Aorta (tissue), 5 donors: Measurements from ENCODE around the gene NCKAP5. TPM values are rescaled to one million over a fixed set of nuclear protein-coding genes. Genes with fewer than 3 reads are reported as not detected.

ENCODE experiments used
- ATAC-seq: fragments of 200-7000 bp; cut with Tn5 transposase; one replicate; pipeline ENCODE4 v1.9.1; 2022; ENCODE audit warnings: moderate library complexity; ENCODE audit not compliant: low FRiP score
- DNase-seq, 2 donors: peaks; one replicate each; pipeline ENCODE4 v3.0.0-alpha.2; 2020
- H3K27ac ChIP-seq, 2 donors: one replicate each; pipeline ENCODE4 v1.5.1; 2013; ENCODE audit warnings: low read length in 2 of 2, mild to moderate bottlenecking in 2 of 2, moderate library complexity in 2 of 2, control low read depth in 1 of 2, inconsistent platforms in 1 of 2, low read depth in 1 of 2
- H3K27me3 ChIP-seq, 2 donors: one replicate each; pipeline ENCODE4 v1.6.1; 2013; ENCODE audit warnings: control low read depth in 1 of 2, low read length in 1 of 2, mild to moderate bottlenecking in 1 of 2, moderate library complexity in 1 of 2; ENCODE audit not compliant: insufficient read depth in 2 of 2, control insufficient read depth in 1 of 2
- H3K36me3 ChIP-seq, 2 donors: one replicate each; pipeline ENCODE4 v1.6.1; 2013; ENCODE audit warnings: control low read depth in 1 of 2, low read length in 1 of 2, mild to moderate bottlenecking in 1 of 2; ENCODE audit not compliant: insufficient read depth in 2 of 2, control insufficient read depth in 1 of 2
- H3K4me1 ChIP-seq, 2 donors: one replicate each; pipeline ENCODE4 v1.6.1; 2013; ENCODE audit warnings: low read length in 2 of 2, control low read depth in 1 of 2, mild to moderate bottlenecking in 1 of 2, moderate library complexity in 1 of 2; ENCODE audit not compliant: insufficient read depth in 2 of 2, control insufficient read depth in 1 of 2
- H3K4me3 ChIP-seq, 2 donors: one replicate each; pipeline ENCODE4 v1.5.1; 2013; ENCODE audit warnings: low read length in 2 of 2, control low read depth in 1 of 2, mild to moderate bottlenecking in 1 of 2
- H3K9me3 ChIP-seq: one replicate; pipeline ENCODE4 v1.6.1; 2013; ENCODE audit warnings: mild to moderate bottlenecking, low read length; ENCODE audit not compliant: control insufficient read depth
- WGBS, 2 donors: extraction: QIAGEN DNeasy Blood & Tissue Kit; methylation state at CpG; one replicate each; pipeline ENCODE4 v1.1.7; 2013; 5-methylcytosine and 5-hydroxymethylcytosine counted together
- intact Hi-C, 2 donors: fragments of 100-400 bp; cut with DNase I; formaldehyde crosslinking; loops; one replicate each; pipeline versions ENCODE4 v1.14.2 to v1.15.0; 2022
- polyA plus RNA-seq, 2 donors: library from polyadenylated mRNA; stranded (reverse); fragments of 200-250 nt; gene quantifications; one replicate each; pipeline ENCODE4 v1.2.3, GENCODE V29; 2013
- total RNA-seq, 2 donors: library from RNA; stranded (reverse); fragmentation: NEBNext Ultra II Directional; extraction: Animal tissue kit (Norgen Biotek cat#: 25700); gene quantifications; one replicate each; pipeline ENCODE4 v1.2.1, GENCODE V29; 2021
- donor health status: healthy with polysubstance abuse.
- donor health status: Bipolar disorder and iron deficiency.
- donor health status: DM: no; HTN: no; CAD: no.
- donor health status: DM: no; HTN: no; CAD: no.
- donor health status: DM: yes; HTN: yes; CAD: no.

NCKAP5 gene
- total and polyA plus RNA-seq, 4 donors, result 0.75 to 7.5 (median 2.4) TPM; not detected in 1

GRCh38 chr2:133409581-133410285 is 158.5 kb downstream of the NCKAP5 start:
- no peak for ATAC-seq
- no peaks in the 10 kb centered on the region for H3K36me3 ChIP-seq
- intact Hi-C loops, result no loop called here
- no peaks in the 10 kb centered on the region for H3K9me3 ChIP-seq
- H3K4me3 ChIP-seq, result no peak overlapping the region
- WGBS, 2 donors, result 70 to 77% methylated on average over 5 of the region's 5 CpGs
- no peaks in the 10 kb centered on the region for H3K4me1 ChIP-seq
- DNase-seq, result no peak
- no peak overlapping the region for H3K27ac ChIP-seq
- no peaks in the 10 kb centered on the region for H3K27me3 ChIP-seq

- intact Hi-C loops, result no loop called here
- Histone ChIP-seq H3K4me1 (no peaks in the 10 kb centered on the region), H3K4me3 (no peak overlapping the region), H3K27me3 (no peaks in the 10 kb centered on the region), H3K36me3 (no peaks in the 10 kb centered on the region), H3K27ac (no peak overlapping the region), H3K9me3 (no peaks in the 10 kb centered on the region)
- DNase-seq (no peak), ATAC-seq (no peak)
- 37 to 55% methylated on average over 1 of the region's 1 CpG for WGBS, 2 donors
Measured at GRCh38 chr2:133408671-133409070, 159.6 kb downstream of the NCKAP5 start.

GRCh38 chr2:133407341-133407740 is 160.9 kb downstream of the NCKAP5 start:
- Histone ChIP-seq H3K9me3 (no peaks in the 10 kb centered on the region), H3K4me3 (no peak overlapping the region)

GRCh38 chr2:133405252-133405651 is 163.0 kb downstream of the NCKAP5 start:
- no peaks in the 10 kb centered on the region for H3K9me3 ChIP-seq
- intact Hi-C loops, result no loop called here

More at GRCh38 chr2:133407341-133407740, 160.9 kb downstream of the NCKAP5 start:
- ATAC-seq (no peak), DNase-seq (no peak)
- 69 to 70% methylated on average over 8 of the region's 8 CpGs for WGBS, 2 donors
- H3K36me3 ChIP-seq, result no peaks in the 10 kb centered on the region
- intact Hi-C loops, result no loop called here
- no peaks in the 10 kb centered on the region for H3K4me1 ChIP-seq
- H3K27me3 ChIP-seq, result no peaks in the 10 kb centered on the region
- H3K27ac ChIP-seq, result no peak overlapping the region

GRCh38 chr2:133400411-133400810 is 167.9 kb downstream of the NCKAP5 start:
- Histone ChIP-seq H3K27me3 (peaks cover 0 to 2% of the 10 kb centered on the region in 2 donors), H3K4me1 (no peaks in the 10 kb centered on the region), H3K9me3 (no peaks in the 10 kb centered on the region), H3K27ac (no peak overlapping the region), H3K36me3 (no peaks in the 10 kb centered on the region), H3K4me3 (no peak overlapping the region)
- 96 to 98% methylated on average over 2 of the region's 2 CpGs for WGBS, 2 donors
- DNase-seq (no peak), ATAC-seq (no peak)
- intact Hi-C loops, result no loop called here

More at GRCh38 chr2:133405252-133405651, 163.0 kb downstream of the NCKAP5 start:
- H3K4me3 ChIP-seq, result no peak overlapping the region
- no peak overlapping the region for H3K27ac ChIP-seq
- no peaks in the 10 kb centered on the region for H3K36me3 ChIP-seq
- 67 to 70% methylated on average over 4 of the region's 4 CpGs for WGBS, 2 donors
- peaks cover 0 to 1% of the 10 kb centered on the region in 2 donors for H3K27me3 ChIP-seq
- ATAC-seq (no peak), DNase-seq (no peak)
- H3K4me1 ChIP-seq, result no peaks in the 10 kb centered on the region

- WGBS, 2 donors, result 85 to 88% methylated on average over 1 of the region's 1 CpG
- no peak for DNase-seq
- Histone ChIP-seq H3K27me3 (no peaks in the 10 kb centered on the region), H3K27ac (no peak overlapping the region), H3K4me1 (no peaks in the 10 kb centered on the region), H3K4me3 (no peak overlapping the region), H3K9me3 (peaks cover 1% of the 10 kb centered on the region), H3K36me3 (no peaks in the 10 kb centered on the region)
- no peak for ATAC-seq
- intact Hi-C loops, result no loop called here
Measured at GRCh38 chr2:133393895-133394294, 174.4 kb downstream of the NCKAP5 start.

- H3K4me1 ChIP-seq, result no peaks in the 10 kb centered on the region
- H3K9me3 ChIP-seq, result peaks cover 4% of the 10 kb centered on the region
- ATAC-seq (no peak), DNase-seq (no peak)
- no peak overlapping the region for H3K4me3 ChIP-seq
- no peaks in the 10 kb centered on the region for H3K36me3 ChIP-seq
- 87 to 92% methylated on average over 4 of the region's 4 CpGs for WGBS, 2 donors
- intact Hi-C loops, result no loop called here
- H3K27ac ChIP-seq, result no peak overlapping the region
- no peaks in the 10 kb centered on the region for H3K27me3 ChIP-seq
Measured at GRCh38 chr2:133390156-133390555, 178.1 kb downstream of the NCKAP5 start.

GRCh38 chr2:133389569-133389968 is 178.7 kb downstream of the NCKAP5 start:
- 80 to 91% methylated on average over 5 of the region's 5 CpGs for WGBS, 2 donors

GRCh38 chr2:133382566-133382965 is 185.7 kb downstream of the NCKAP5 start:
- Histone ChIP-seq H3K36me3 (no peaks in the 10 kb centered on the region), H3K27ac (no peak overlapping the region), H3K9me3 (no peaks in the 10 kb centered on the region), H3K4me1 (no peaks in the 10 kb centered on the region), H3K27me3 (no peaks in the 10 kb centered on the region), H3K4me3 (no peak overlapping the region)
- no peak for ATAC-seq
- intact Hi-C loops, result no loop called here
- no peak for DNase-seq

More at GRCh38 chr2:133389569-133389968, 178.7 kb downstream of the NCKAP5 start:
- ATAC-seq (no peak), DNase-seq (no peak)
- H3K4me1 ChIP-seq, result no peaks in the 10 kb centered on the region
- no peak overlapping the region for H3K4me3 ChIP-seq
- H3K27ac ChIP-seq, result no peak overlapping the region
- H3K9me3 ChIP-seq, result peaks cover 4% of the 10 kb centered on the region
- no peaks in the 10 kb centered on the region for H3K27me3 ChIP-seq
- intact Hi-C loops, result no loop called here
- no peaks in the 10 kb centered on the region for H3K36me3 ChIP-seq
